ENCODE data around the gene SAMSN1.

The SAMSN1 gene

DNA sequence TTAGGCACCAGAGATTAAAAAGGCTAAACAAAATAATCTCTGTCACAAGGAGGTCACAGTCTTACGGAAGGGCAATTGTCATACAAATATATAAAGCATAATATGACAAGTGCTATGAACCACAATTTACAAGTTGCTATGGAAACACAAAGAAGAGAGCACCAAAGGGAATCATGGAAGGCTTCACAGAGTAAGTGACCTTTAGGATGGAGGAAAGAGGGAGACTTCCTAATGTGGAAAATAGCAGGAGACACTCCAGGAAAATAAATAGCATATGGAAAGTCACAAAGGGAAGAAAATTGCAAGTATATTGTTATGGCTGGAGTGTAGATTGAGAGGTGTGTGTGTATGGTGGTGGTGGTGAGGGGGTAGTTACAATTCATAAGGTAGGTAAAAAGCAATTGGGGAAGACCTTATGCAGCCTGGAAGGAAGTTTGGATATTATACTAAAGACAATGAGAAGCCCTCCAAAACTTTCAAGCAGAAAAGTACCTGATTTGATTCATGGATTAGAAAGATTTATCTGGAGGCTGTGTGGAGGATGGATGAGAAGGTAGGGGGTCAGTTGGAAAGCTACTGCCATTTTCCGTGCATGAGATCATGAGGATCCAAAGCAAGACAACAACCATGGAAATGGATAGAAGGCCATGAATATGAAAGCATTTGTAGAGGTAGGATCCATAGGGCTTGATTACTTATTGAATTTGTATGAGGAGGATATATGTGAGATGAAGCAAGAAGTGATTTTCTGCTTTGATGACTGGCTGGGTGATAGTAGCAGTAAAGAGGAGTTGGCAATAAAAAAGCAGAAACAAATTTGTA lies 61.7 kb downstream of the SAMSN1 start:
- ATAC-seq (no peak), DNase-seq (no peak)

- ATAC-seq (no peak), DNase-seq (no peak)
Observed at GRCh38 chr21:14483296-14483695, 62.8 kb downstream of the SAMSN1 start.

- peak; percentile 81 for ATAC-seq
- no peak for DNase-seq
Observed at GRCh38 chr21:14482165-14482564, 64.0 kb downstream of the SAMSN1 start.

DNA sequence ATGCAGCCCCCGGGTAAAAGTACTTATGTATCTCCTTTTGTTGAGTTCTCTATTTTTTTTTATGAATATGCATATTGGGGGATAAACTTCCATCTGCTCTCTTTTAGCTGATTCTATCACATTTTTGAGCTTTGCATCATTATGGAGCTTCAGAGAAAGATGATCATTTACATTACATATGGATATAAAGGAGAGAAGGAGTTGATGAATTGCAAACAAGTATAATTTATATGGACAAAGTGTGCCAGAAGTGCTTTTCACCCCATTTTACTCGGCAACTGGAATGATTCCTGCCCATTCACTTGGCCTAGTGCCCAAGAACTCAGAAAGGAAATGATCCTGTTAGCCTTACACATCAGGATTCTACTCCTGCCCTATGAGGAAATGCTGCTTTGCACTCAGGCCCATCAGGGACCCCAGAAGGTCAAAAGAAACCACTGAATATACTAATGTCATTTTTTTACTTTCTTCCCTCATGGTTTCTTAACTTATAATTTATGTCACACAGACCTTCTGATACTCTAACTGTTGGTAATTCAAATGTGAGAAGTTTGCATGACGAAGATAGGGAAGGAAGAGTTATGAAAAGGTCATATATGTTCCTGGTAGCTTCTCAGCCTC lies 65.6 kb downstream of the SAMSN1 start:
- peak; percentile 56 for ATAC-seq
- no peak for DNase-seq

GRCh38 chr21:14479241-14479786 lies 66.8 kb downstream of the SAMSN1 start:
- ATAC-seq (no peak), DNase-seq (no peak)

- ATAC-seq: no peak
- DNase-seq: no peak
Observed at GRCh38 chr21:14477841-14478240, 68.3 kb downstream of the SAMSN1 start.

DNA sequence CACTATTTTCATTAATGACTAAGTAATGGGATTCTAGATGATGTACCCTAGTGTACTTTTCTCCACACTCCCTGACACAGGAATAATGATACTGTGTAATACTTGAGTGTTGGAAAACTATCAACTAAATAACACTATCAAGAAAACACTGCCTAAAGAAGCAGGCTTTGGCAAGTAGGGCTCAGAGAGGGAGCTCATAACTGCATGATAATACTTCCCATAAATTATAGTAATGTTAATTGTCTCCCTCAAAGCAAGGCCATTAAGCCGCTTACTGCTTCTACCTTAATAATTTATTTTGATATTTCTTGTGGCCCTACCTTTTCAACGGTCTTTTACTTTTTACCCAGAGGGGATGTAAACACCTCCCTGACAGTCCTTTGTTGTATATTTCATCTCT lies 69.0 kb downstream of the SAMSN1 start:
- no peak for DNase-seq

DNA sequence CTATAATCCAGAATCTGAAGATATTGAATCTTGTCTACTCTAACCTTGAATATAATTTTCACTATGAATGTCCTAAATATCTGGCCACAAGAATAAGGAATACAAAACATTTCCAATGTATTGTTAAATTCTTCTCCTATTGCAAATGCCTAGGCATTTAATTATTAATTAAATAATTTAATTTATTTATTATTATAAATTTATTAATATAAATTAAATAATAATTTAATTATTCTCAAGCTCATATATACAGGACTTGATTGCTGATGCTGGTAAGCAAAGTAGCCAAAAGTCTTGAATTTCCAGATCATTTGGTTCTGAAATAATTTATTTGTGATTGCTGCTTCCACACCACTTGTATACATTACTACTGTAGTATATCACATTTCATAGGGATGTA lies 71.1 kb downstream of the SAMSN1 start:
- DNase-seq (no peak), ATAC-seq (no peak)

More for the DNA sequence above, 69.0 kb downstream of the SAMSN1 start:
- ATAC-seq: no peak

GRCh38 chr21:14469641-14470040 lies 76.5 kb downstream of the SAMSN1 start:
- no peak for DNase-seq
- ATAC-seq: no peak

DNA sequence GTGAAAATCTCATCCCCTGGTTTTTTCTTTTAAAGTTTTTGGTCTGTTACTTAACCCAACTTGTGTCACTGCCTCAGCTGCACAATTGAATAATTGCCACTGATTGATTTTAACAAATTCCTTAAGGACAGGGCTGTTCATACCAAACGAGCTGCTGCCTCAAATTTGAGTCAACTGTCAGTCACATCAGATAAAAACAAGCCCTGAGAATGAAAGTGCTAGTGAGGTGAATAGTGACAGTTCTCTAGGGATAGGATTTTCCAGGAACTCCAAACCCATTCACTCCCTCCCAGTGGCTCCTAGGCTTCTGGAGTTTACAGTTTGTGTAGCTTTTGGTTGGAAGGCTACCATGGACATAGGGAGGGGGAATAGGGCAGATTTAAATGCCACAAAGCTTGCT lies 79.4 kb downstream of the SAMSN1 start:
- DNase-seq: no peak
- no peak for ATAC-seq

- ATAC-seq: no peak
- DNase-seq: no peak
Observed at GRCh38 chr21:14457762-14458161, 88.4 kb downstream of the SAMSN1 start.

GRCh38 chr21:14456911-14457310 lies 89.2 kb downstream of the SAMSN1 start:
- no peak for ATAC-seq
- DNase-seq: no peak

GRCh38 chr21:14454016-14455009 lies 91.8 kb downstream of the SAMSN1 start:
- peak; percentile 57 for ATAC-seq
- DNase-seq: no peak

GRCh38 chr21:14453339-14454015 lies 92.6 kb downstream of the SAMSN1 start:
- DNase-seq: peak; percentile 19
- ATAC-seq: peak; percentile 94

DNA sequence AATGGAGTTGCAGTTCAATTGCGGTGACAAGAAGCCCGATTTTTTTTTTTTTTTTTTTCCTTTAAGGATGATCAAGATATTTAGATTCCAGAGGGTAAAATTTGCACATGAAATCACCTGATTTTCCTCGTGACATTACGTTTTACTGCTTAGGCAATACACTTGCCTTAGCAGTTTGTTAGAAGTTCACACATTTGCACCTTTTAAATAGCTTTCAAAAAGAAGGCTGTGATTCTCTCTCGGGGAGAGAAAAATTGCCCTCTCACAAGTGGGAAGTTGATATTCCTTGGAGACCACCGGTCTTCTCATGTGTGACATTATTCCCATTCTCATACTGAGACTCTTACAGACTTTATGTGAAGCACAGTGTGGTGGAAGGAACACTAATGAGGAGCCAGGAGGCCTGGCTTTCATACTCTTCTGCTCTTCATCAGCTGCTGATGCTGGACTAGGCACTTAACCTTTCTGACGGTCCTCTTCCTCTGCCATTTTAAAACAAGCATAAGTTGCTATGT lies 93.3 kb downstream of the SAMSN1 start:
- ATAC-seq: peak; percentile 9
- DNase-seq: no peak

DNA sequence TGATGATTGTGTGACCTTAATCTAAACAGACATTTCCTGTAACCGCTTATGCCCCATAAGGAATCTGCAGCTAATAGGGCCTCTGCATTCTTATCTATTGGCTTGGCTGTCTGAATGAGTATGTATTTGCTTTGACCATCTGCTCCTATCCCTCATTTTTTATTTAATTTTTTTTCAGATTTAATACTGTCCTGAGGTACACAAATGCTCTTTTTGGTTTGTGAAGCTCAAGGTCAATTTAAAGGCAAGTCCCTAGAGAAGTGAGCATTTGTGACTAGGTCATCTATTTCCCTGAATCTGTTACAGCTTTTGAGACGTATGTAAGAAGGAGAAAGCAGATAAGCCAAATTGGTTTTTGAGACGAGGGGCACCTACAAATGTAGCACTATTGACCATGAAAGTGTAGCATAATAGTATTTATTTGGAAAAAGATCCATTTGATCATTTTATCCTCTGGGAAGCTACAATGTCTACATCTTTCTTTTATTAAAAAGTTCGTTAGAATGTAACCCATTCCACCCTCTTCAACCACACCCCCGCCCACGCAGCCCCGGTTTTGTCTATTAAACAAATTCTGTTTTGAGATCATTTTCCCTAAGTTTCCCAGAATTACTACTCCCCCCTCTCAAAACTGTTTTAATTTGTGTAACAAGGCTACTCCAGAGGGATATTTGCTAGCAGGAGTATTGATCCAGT lies 93.9 kb downstream of the SAMSN1 start:
- ATAC-seq (no peak), DNase-seq (peak; percentile 39)

- ATAC-seq: no peak
Observed at GRCh38 chr21:14451546-14451945, 94.6 kb downstream of the SAMSN1 start.

GRCh38 chr21:14448784-14449183 lies 97.3 kb downstream of the SAMSN1 start:
- ATAC-seq (no peak), DNase-seq (no peak)

More at GRCh38 chr21:14451546-14451945, 94.6 kb downstream of the SAMSN1 start:
- DNase-seq: no peak

- ATAC-seq (no peak), DNase-seq (no peak)
Observed at GRCh38 chr21:14438211-14438610, 107.9 kb downstream of the SAMSN1 start.

DNA sequence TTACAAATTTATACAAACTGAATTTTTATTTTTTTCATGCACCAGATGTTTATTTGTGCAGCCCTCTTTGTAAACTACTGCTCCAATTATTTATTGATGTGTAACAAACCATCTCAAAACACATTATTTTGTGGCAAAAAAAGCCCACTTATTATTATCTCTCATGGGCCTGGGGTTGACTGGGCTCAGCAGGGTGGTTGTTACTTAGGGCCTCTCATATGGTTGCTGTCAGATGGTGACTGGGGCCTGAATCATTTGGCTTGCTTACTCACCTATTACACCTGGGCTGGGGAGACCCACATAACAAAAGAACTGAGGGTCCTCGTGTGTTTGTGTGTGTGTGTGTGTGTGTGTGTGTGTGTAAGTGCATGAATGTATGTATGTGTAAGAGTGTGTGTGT lies 110.7 kb downstream of the SAMSN1 start:
- ATAC-seq (no peak), DNase-seq (no peak)

Data from stimulated activated naive CD8-positive, alpha-beta T cell treated with anti-CD3 and anti-CD28 coated beads, Interleukin-15, Interleukin-2, amounts not matched to agents 100 U/mL and 50 U/mL, for 24 hours (primary cell).